C1 segment of cervical spinal cord (tissue), 14 donors: ENCODE data around the gene HMCN1.
"Not testable (repeated sequence)": the region's sequence is repeated elsewhere in the genome, so short reads cannot be mapped to it uniquely, and the experiment has no call there.

Experiments
- DNase-seq, 14 donors: peaks; one replicate each; lab custom pipeline; 2025; lab: John Stamatoyannopoulos, UW

Gene HMCN1

GRCh38 chr1:185853739-185854138 lies 119.5 kb downstream of the HMCN1 start:
- DNase-seq: no peak

GRCh38 chr1:185856482-185856881 lies 122.3 kb downstream of the HMCN1 start:
- no peak for DNase-seq

- no peak for DNase-seq
Observed at GRCh38 chr1:185857442-185857841, 123.3 kb downstream of the HMCN1 start.

GRCh38 chr1:185860311-185860710 lies 126.1 kb downstream of the HMCN1 start:
- DNase-seq: no peak

- no peak for DNase-seq
Observed at GRCh38 chr1:185860859-185861258, 126.7 kb downstream of the HMCN1 start.

- no peak for DNase-seq
Observed at GRCh38 chr1:185861630-185862029, 127.4 kb downstream of the HMCN1 start.

- DNase-seq: no peak
Observed at GRCh38 chr1:185862235-185862634, 128.0 kb downstream of the HMCN1 start.

GRCh38 chr1:185864331-185864730 lies 130.1 kb downstream of the HMCN1 start:
- no peak for DNase-seq

GRCh38 chr1:185864889-185865517 lies 130.8 kb downstream of the HMCN1 start:
- DNase-seq: no peak

- no peak for DNase-seq
Observed at GRCh38 chr1:185869590-185869989, 135.4 kb downstream of the HMCN1 start.

GRCh38 chr1:185871627-185872150 lies 137.5 kb downstream of the HMCN1 start:
- DNase-seq: no peak

GRCh38 chr1:185874246-185874645 lies 140.1 kb downstream of the HMCN1 start:
- no peak for DNase-seq

GRCh38 chr1:185880330-185880729 lies 146.1 kb downstream of the HMCN1 start:
- DNase-seq: no peak

- DNase-seq: peak in 1 of 14 donors; percentile 73
Observed at GRCh38 chr1:185880779-185881333, 146.7 kb downstream of the HMCN1 start.

- no peak for DNase-seq
Observed at GRCh38 chr1:185886046-185886445, 151.9 kb downstream of the HMCN1 start.

GRCh38 chr1:185886671-185887070 lies 152.5 kb downstream of the HMCN1 start:
- DNase-seq: no peak

GRCh38 chr1:185892831-185893403 lies 158.7 kb downstream of the HMCN1 start:
- not testable (repeated sequence) for DNase-seq

- no peak for DNase-seq
Observed at GRCh38 chr1:185894791-185895190, 160.6 kb downstream of the HMCN1 start.

- no peak for DNase-seq
Observed at GRCh38 chr1:185895208-185895900, 161.2 kb downstream of the HMCN1 start.

GRCh38 chr1:185896863-185897262 lies 162.7 kb downstream of the HMCN1 start:
- no peak for DNase-seq

- DNase-seq: no peak
Observed at GRCh38 chr1:185906186-185906585, 172.0 kb downstream of the HMCN1 start.

GRCh38 chr1:185907246-185907645 lies 173.1 kb downstream of the HMCN1 start:
- DNase-seq: no peak

- DNase-seq: no peak
Observed at GRCh38 chr1:185911978-185912377, 177.8 kb downstream of the HMCN1 start.
